Subcutaneous adipose tissue (tissue), 4 donors: ENCODE results near the gene NRCAM. TPM values are rescaled to one million over a fixed set of nuclear protein-coding genes. Genes with fewer than 3 reads are reported as not detected.

Experiments used
- total RNA-seq, 4 donors: library from RNA; depleted of rRNA; stranded (reverse); fragments of >200 nt; gene quantifications; one replicate each; pipeline ENCODE4 v1.1.0, GENCODE V29; 2016
- TF ChIP-seq, protein P1 (sequence below): fragments of 450-650 bp; IDR thresholded peaks from one replicate; pipeline ENCODE4 v1.5.1; 2016; ENCODE audit warnings: low read depth, mild to moderate bottlenecking, control low read depth, antibody characterized with exemption, moderate library complexity

NRCAM gene
- total RNA-seq, 4 donors from 2014 or later = 21.1 to 74.4 (median 49.3) TPM

DNA sequence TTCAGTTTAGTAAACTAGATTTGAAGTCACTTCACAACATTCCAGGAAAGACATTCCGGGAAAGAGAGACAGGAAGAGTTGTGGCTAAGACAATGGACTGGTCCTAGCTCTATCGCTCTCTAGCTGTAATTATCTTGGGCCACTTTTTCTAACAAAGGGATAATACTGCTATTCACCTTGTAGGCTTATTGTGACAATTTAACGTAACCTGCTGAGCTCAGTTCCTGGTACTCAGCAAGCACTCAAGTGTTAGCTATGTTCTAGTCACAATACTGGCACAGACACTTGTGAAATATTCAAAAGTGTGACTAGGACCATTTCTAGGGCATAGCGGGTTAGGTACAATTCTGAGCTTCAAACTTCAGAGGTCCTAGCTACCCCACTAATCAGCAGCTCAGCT is 12.0 kb upstream of the NRCAM start:
- TF ChIP-seq, protein P1, sequence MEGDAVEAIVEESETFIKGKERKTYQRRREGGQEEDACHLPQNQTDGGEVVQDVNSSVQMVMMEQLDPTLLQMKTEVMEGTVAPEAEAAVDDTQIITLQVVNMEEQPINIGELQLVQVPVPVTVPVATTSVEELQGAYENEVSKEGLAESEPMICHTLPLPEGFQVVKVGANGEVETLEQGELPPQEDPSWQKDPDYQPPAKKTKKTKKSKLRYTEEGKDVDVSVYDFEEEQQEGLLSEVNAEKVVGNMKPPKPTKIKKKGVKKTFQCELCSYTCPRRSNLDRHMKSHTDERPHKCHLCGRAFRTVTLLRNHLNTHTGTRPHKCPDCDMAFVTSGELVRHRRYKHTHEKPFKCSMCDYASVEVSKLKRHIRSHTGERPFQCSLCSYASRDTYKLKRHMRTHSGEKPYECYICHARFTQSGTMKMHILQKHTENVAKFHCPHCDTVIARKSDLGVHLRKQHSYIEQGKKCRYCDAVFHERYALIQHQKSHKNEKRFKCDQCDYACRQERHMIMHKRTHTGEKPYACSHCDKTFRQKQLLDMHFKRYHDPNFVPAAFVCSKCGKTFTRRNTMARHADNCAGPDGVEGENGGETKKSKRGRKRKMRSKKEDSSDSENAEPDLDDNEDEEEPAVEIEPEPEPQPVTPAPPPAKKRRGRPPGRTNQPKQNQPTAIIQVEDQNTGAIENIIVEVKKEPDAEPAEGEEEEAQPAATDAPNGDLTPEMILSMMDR = no peak

DNA sequence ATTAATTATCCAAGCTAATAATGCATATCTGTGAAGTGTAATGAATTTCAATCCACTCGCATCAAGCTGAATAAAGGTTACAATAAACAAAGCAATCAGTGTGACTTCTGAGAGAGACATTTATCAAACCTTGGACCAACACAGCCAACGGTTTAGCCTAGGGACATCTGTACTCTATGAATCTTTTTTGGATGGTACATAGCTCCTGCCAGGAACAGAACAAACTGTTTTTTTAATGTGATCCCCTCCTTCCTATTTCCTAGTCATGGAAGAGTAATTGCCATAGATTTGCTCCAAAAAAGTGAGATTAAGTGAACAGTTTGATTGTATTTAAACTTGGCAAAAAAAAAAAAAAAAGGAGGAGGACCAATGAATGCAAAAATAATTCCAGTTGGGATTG is 11.2 kb upstream of the NRCAM start:
- TF ChIP-seq, protein P1 = no peak

DNA sequence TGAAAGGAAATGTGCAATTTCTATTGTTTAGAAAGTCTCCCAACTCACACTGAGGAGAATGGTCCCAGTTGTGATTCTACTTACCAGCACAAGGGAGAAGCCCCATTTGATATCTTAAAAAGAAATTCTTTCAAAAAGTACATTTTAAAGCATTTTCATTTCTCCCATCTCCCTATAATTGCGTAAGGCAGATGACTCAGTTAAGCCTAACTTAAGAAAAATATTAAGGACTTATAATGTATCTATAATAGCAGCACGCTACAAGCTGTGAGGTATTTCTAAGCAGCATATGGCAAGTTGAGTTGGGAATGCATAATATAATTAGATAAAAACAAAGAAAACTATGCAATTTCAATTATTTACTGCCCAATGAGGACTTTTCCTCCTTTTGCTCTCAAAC is 8.5 kb upstream of the NRCAM start:
- TF ChIP-seq, protein P1 = no peak

- TF ChIP-seq, protein P1 = no peak
Observed at GRCh38 chr7:108463613-108464012, 7.4 kb upstream of the NRCAM start.

DNA sequence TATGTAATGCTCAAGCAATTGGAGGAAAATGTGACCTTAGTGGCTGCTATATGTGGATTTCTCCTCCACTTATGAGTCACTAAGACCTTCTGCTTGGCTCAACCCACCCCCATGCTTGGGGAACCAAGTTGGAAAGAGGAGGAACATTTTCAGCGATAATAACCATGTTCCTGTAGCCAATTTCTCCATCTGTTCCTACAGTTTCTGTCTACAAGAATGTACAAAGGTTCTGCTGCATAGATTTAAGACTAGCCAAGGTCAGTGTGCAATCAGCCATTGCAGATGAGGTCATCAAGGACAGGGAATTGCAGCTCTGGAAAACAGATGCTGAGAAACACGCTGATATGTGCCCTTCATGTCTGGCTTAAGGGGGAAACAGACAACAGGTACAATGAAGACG is 5.6 kb upstream of the NRCAM start:
- TF ChIP-seq, protein P1 = no peak

- TF ChIP-seq, protein P1 = no peak
Observed at GRCh38 chr7:108460964-108461363, 4.7 kb upstream of the NRCAM start.

GRCh38 chr7:108459922-108460551 is 3.8 kb upstream of the NRCAM start:
- TF ChIP-seq, protein P1 = no peak
